ENCODE data around the gene EYA2.

Gene EYA2

DNA sequence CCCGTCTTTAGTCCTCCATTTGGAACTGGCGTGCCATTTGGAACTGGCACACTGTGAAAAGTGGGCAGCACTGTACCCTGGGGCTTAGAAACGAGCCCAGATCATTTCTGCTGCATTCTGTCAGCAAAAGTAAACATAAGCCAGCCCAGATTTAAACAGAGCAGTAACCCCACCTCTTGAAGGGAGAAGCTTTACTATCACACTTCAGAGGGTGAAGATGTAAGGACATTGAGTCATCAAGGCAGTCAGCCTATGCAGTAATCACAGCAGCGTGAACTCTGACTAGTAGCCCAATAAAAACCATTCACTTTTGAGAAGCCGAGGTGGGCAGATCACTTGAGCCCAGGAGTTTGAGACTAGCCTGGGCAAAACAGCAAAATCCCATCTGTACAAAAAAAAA, 216.9 kb downstream of the EYA2 start:
- DNase-seq (ENCODE audit: low spot score), result no peak

DNA sequence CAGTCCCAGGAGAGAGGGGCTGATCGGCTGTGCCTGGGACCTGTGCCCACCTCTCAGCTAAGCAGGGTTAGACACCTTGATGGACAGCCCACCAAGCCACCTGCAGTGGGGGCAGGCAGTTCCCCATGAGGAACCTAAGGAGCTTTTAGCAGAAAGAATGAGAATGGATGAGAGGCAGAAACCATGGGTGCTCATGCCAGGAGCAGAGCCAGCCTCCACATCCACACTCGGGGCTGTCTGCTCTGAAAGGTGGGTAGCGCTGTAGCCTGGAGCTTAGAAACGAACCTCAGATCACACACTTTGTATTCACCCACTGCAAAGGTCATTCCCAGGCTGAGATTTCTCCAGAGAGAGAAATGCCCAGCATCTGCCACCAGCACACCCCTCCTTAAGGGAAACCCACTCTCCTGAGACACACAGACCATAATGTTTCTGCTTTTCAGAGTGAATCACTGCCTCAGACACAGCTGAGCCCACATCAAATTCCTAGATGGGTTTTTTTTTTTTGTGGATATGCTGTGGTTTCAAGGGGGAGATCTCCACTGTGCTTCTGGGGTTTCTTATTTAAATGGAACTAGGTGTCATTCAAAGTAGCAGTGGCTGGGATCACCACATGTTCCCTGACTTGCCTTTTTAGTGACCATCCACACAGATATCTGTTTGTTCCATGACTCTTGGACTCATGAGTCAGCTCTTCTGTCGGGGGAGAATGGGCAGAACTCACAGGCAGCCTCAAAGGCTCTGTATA, 218.9 kb downstream of the EYA2 start:
- no peak for DNase-seq (ENCODE audit: low spot score)

DNA sequence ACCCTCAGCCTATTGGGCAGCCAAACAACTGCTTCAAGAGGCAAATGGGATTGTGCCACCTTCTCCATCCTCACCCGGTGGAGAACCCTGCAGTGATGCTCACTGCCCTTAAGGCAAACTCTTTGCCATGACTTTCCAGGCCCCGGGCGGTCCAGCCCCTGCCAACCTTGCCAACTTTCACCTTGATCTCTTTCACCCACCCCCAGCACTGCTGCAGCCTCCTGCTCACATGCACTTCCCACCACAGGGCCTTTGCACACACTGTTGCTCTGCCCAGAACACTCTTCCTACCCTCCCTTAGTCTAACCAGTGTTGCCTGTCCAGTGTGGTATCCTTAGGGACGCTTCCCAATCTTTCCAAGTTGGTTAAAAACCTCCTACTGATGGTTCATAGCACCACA, 221.1 kb downstream of the EYA2 start:
- no peak for DNase-seq (ENCODE audit: low spot score)

GRCh38 chr20:47117371-47117770, 222.7 kb downstream of the EYA2 start:
- no peak for DNase-seq (ENCODE audit: low spot score)

- no peak for DNase-seq (ENCODE audit: low spot score)
These were observed 223.1 kb downstream of the EYA2 start for GRCh38 chr20:47117773-47118172.

- no peak for DNase-seq (ENCODE audit: low spot score)
These were observed 223.6 kb downstream of the EYA2 start for GRCh38 chr20:47118206-47118605.

DNA sequence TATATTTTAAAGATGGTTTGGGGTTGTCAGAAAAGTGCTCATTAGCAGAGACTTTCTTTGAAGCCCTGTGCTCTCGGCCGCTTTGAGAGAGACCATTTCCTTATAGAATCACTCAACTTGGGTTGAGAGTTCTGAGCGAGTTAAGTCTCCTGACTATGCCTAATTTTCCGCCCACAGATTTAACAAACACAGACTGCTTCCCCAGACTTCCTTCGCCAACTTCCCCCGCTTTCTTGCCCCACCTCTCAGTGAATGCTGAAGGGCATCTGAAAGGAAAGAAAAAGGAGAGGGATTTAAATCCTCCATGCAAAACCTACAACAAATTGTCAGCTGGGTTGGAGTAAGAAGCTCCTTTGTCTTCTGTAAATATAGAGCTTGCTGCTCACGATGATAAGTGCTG, 224.0 kb downstream of the EYA2 start:
- peak; percentile 4 for DNase-seq (ENCODE audit: low spot score)

- no peak for DNase-seq (ENCODE audit: low spot score)
These were observed 225.8 kb downstream of the EYA2 start for GRCh38 chr20:47120346-47120936.

GRCh38 chr20:47122560-47122959, 227.9 kb downstream of the EYA2 start:
- no peak for DNase-seq (ENCODE audit: low spot score)

DNA sequence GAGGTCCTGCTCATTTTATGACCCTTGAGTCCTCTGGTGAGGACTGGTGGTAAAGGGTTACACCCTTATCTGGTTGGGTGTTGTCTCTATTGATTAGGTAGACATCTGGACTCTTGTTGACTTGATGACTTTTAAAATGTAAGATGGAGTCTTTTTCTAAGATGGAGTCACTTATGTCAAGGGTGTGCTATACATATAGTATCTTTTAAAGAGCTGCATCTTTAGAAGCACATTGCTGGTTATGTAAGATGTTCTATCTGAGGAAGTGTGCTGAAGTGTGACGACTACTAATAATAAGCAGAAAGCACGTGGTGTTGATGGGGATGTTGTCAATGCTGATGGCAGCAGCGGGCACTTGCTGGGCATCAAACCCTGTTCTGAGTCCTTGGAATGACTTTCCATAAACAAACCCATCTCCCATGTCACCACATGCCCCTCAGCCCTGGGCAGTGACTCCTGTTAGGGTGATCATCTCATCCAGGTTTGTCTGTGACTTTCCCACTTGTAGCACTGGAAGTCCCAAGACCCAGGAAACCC, 229.6 kb downstream of the EYA2 start:
- DNase-seq (ENCODE audit: low spot score), result peak; percentile 2

DNA sequence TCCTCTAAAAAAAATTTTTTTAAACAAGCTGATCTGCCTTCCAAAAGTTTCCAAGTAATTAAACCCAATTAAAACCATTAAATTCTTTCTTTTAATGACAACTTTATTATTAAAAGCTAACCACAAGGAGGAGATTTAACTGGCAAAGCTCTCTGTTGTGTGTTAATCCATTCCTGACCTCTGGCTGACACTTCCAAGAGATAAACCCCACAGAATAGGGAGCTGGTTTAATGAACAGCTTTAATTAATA, 230.8 kb downstream of the EYA2 start:
- DNase-seq (ENCODE audit: low spot score), result no peak

DNA sequence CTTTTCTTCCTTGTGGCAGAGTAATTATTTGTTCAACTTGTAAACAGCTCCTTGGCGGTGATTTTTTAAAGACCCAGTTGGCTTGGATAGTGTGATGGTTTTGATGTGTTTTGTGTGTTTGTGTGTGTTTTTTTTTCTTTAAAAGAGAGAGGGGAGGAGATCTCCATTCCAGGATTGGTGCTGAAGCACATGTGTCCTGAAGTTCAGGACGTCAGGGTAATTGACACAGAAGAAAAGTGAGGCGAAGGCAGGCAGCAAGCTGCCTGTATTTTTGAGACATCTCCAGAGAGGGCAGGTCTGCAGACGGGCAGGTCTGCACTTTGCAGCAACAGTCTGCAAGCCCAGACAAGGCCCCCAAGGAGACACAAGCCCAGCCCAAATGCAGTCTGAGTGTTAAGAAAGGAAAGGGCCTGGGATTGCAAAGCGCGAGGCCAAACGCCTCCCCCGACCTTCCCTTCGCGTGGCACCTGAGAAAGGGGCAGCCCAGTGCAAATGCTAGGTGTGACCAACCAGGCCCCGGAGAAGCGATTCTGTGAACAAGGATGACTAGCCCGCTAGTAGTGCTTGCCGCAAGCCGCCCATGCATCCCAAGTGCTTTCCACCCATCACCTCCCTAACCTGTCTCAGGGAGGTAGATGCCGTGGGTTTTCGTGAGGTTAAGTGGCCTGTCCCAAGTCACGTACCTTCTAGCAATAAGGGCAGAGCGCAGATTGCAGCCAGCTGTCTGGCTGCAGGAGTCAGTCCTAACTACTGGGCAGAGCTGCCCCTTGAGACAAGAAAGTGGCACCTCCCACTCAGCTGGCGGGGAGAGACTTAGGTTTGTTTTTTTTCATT, 231.3 kb downstream of the EYA2 start:
- DNase-seq (ENCODE audit: low spot score), result no peak

- no peak for DNase-seq (ENCODE audit: low spot score)
These were observed 232.1 kb downstream of the EYA2 start for GRCh38 chr20:47126709-47127108.

DNA sequence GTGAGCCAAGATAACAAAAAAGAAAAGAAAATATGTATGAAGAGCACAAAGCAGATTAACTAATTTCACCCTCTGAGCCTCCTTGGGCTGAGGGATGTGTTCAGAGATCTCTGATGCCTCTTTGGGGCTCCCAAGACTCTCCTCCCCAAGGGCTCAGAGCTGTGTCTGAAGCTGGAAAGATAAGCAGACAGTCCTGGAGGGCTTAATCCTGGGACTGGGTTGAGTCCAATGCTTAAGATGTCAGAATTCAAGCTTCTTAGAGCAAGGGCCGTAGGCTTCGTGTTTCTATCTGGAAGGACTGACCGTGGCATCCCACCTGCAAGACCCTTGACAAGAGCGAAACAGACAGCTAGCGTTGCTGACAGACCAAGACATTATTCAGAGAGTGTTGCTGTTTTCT, 232.9 kb downstream of the EYA2 start:
- no peak for DNase-seq (ENCODE audit: low spot score)

DNA sequence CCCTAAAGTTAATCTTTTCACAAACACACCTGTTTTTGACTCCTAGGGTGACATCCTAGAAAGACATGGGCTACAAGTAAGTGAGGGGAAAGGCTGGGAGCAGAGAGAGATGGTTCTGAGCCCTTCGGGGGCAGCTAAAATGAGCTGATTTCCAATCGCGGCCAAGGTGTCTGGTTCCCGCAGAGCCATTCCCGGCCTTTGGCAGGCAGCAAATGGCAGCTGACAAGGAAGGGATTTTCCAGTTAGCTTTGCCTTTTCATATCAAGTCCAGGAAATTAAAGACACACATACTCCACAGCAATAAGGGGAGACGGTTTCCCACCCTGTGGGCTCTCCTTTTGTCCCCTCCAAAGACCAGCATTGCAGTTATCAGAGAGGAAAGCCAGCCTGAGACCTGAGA, 233.4 kb downstream of the EYA2 start:
- DNase-seq (ENCODE audit: low spot score), result peak; percentile 6

GRCh38 chr20:47129306-47129705, 234.7 kb downstream of the EYA2 start:
- DNase-seq (ENCODE audit: low spot score), result no peak

- no peak for DNase-seq (ENCODE audit: low spot score)
These were observed 239.3 kb downstream of the EYA2 start for GRCh38 chr20:47133809-47134456.

DNA sequence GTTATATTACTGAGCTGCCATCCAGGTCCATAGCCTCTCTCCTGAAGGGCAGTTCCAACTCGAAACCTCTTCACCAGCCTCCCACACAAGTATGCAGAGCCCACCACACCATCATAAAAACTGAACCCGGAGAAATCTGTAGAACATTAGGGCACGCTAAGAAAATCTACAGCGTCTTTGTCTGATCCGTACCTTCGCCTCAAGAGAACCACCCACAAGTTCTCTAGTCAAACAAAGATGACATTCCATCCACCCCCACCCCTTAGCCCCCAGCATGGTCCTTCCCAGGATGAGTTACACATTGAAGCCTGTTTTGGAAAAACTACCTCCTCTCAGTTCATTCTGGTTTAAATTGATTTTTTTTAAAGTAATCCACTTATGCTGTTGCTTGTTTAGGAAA, 242.1 kb downstream of the EYA2 start:
- DNase-seq (ENCODE audit: low spot score), result no peak

GRCh38 chr20:47137231-47137870, 242.7 kb downstream of the EYA2 start:
- no peak for DNase-seq (ENCODE audit: low spot score)

DNA sequence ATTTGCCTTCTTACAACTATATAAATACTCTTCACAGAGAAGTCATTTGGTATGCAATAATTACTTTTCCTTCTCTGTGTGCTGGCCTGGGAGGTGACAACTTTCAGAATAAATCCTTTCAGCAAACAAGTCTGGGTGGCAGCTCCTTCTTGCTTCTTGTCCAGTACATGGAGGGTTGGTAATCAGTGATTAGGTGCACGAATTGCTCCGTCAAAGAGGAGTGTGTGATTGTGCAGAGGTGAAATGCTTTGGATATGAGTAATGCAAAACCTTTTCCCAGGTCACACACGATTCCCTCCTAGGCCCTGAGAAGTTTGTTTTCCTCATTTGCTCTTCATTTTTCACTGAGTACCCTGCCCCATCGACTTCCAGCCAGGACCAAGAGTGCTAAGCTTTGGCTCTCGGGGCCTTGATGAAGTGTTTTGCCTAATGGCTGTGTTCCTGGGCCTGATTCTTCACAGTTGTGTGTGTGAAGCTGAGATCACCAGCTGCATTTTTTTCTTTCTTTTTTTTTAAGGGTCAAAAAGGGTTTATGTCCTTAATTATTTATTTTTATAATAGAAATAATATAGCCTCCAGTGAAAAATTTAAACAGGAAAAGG, 245.4 kb downstream of the EYA2 start:
- DNase-seq (ENCODE audit: low spot score), result no peak

DNA sequence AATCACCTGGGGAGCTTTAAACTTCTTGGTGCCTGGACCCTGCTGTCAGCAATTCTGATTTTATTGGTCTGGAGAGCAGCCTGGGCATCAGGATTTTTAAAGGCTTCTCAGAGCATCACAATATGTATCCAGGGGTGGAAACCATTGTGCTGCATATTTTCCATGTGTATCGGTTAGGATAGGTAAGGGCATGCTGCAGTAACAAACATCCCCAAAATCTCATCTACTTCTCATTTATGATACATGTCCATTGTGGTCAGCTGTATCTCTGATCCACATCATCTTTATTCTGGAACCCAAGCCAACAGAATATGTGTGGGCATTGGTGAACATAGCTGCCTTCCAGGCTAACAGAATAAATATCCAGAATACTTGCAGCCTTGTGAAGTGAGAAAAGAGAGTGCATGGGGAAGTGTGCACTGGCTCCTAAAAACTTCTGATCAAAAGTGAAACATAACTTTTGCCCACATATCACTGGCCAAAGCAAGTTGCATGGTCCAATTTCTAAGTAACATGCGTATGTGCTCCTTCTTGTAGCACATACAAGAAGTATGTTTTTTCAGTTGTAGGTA, 246.8 kb downstream of the EYA2 start:
- DNase-seq (ENCODE audit: low spot score), result no peak

Data from globus pallidus (tissue), 1 donor.